HCT116 (cell line): ENCODE measurements around the gene HSPA12B. TPM values are rescaled to one million over a fixed set of nuclear protein-coding genes. Genes with fewer than 3 reads are reported as not detected.

Experiments used
- ATAC-seq: fragments of 200-7000 bp; cut with Tn5 transposase; 2 replicates; pipeline ENCODE4 v1.9.1; 2020; ENCODE audit warnings: mild to moderate bottlenecking, moderate library complexity
- BruUV-seq: library from RNA; stranded (reverse); fragments of 400-500 nt; replicated peaks from 2 replicates; lab custom pipeline; 2021; lab: Mats Ljungman, UMichigan
- CTCF ChIA-PET: fragments of 300-600 bp; sonication (Branson Sonifier 250); formaldehyde crosslinking; loops from one replicate; lab custom pipeline; 2021; ENCODE audit warnings: antibody characterized with exemption; lab: Charles Lee
- POLR2A ChIA-PET: fragments of 300-600, 350-600 bp; sonication (Branson Sonifier 250); formaldehyde crosslinking; loops from one replicate; lab custom pipeline; 2021; ENCODE audit warnings: antibody characterized with exemption; lab: Charles Lee
- RAD21 ChIA-PET, 2 experiments: fragments of 300-600 bp; sonication (Branson Sonifier 250); formaldehyde crosslinking; loops; one replicate each; lab custom pipeline; 2023; ENCODE audit warnings: low total read pairs in 2 of 2; ENCODE audit not compliant: uncharacterized antibody in 2 of 2, unreplicated experiment in 2 of 2, low non-redundant PET in 1 of 2; lab: Charles Lee
- DNase-seq: peaks from one replicate; pipeline ENCODE4 v3.0.0-alpha.2; 2010; ENCODE audit warnings: low read depth, low spot score
- H2AFZ ChIP-seq: fragments of 200-600 bp; shearing (Covaris generic), sonication (generic); 2 replicates; pipeline ENCODE4 v1.6.1; 2017; ENCODE audit warnings: low read depth, mixed run types, mixed read lengths, antibody characterized with exemption, low read length; ENCODE audit not compliant: poor library complexity, severe bottlenecking
- H3K27ac ChIP-seq: 2 replicates; pipeline ENCODE4 v1.5.1; 2012; ENCODE audit warnings: low read depth, low read length
- H3K27me3 ChIP-seq: fragments of 200-600 bp; sonication (generic); 2 replicates; pipeline ENCODE4 v1.6.1; 2016; ENCODE audit warnings: mixed run types, low read length, mixed read lengths; ENCODE audit not compliant: insufficient read depth
- H3K36me3 ChIP-seq, 2 experiments: fragments of 200-500 bp in 1 of 2; fragments of 200-600 bp in 1 of 2; sonication (Bioruptor generic) in 1 of 2; sonication (generic) in 1 of 2; 2 replicates each; pipeline versions ENCODE4 v1.5.1 to v1.6.1; 2014 to 2016; ENCODE audit warnings: low read length in 2 of 2, inconsistent platforms in 1 of 2, mixed read lengths in 1 of 2, mixed run types in 1 of 2; ENCODE audit not compliant: insufficient read depth in 2 of 2, control insufficient read depth in 1 of 2
- H3K4me1 ChIP-seq, 2 experiments: fragments of 200-600 bp in 1 of 2; sonication (generic) in 1 of 2; 2 replicates each; pipeline versions ENCODE4 v1.5.1 to v1.6.1; 2012 to 2017; ENCODE audit warnings: low read length in 2 of 2, inconsistent platforms in 1 of 2, mild to moderate bottlenecking in 1 of 2, mixed read lengths in 1 of 2, mixed run types in 1 of 2, moderate library complexity in 1 of 2; ENCODE audit not compliant: insufficient read depth in 2 of 2, control insufficient read depth in 1 of 2
- H3K4me2 ChIP-seq: fragments of 200-600 bp; sonication (generic); 2 replicates; pipeline ENCODE4 v1.6.1; 2017; ENCODE audit warnings: mixed run types, low read length, mixed read lengths
- H3K4me3 ChIP-seq, 2 experiments: fragments of 200-600 bp in 1 of 2; sonication (generic) in 1 of 2; replicated peaks in 1 of 2; 2 replicates each; pipeline ENCODE4 v1.5.1; 2011 to 2016; ENCODE audit warnings: low read length in 2 of 2, control low read depth in 1 of 2, low read depth in 1 of 2, mild to moderate bottlenecking in 1 of 2, mixed read lengths in 1 of 2, mixed run types in 1 of 2
- H3K79me2 ChIP-seq: fragments of 200-600 bp; sonication (generic); 2 replicates; pipeline ENCODE4 v1.6.1; 2017; ENCODE audit warnings: mild to moderate bottlenecking, mixed run types, low read length, moderate library complexity, mixed read lengths; ENCODE audit not compliant: insufficient read depth
- H3K9ac ChIP-seq: fragments of 200-600 bp; sonication (generic); 2 replicates; pipeline ENCODE4 v1.6.1; 2016; ENCODE audit warnings: low read length, mixed read lengths
- H3K9me2 ChIP-seq: fragments of 200-600 bp; sonication (generic), shearing (Covaris generic); 2 replicates; pipeline ENCODE4 v1.6.1; 2017; ENCODE audit warnings: mixed run types, mild to moderate bottlenecking, moderate library complexity; ENCODE audit not compliant: insufficient read depth
- H3K9me3 ChIP-seq, 2 experiments: fragments of 200-500 bp in 1 of 2; fragments of 200-600 bp in 1 of 2; sonication (Bioruptor generic) in 1 of 2; sonication (generic) in 1 of 2; 2 replicates each; pipeline ENCODE4 v1.6.1; 2014 to 2017; ENCODE audit warnings: low read length in 2 of 2, mixed read lengths in 2 of 2, inconsistent platforms in 1 of 2, low read depth in 1 of 2, mild to moderate bottlenecking in 1 of 2, mixed run types in 1 of 2, moderate library complexity in 1 of 2; ENCODE audit not compliant: control insufficient read depth in 1 of 2, insufficient read depth in 1 of 2
- H4K20me1 ChIP-seq: fragments of 200-600 bp; sonication (generic), shearing (Covaris generic); 2 replicates; pipeline ENCODE4 v1.6.1; 2017; ENCODE audit warnings: mixed run types, mild to moderate bottlenecking, moderate library complexity; ENCODE audit not compliant: insufficient read depth
- CEBPB ChIP-seq: IDR thresholded peaks from 2 replicates; pipeline ENCODE4 v1.6.1; 2012; ENCODE audit warnings: low read depth
- EGR1 ChIP-seq: IDR thresholded peaks from 2 replicates; pipeline ENCODE4 v1.6.1; 2012; ENCODE audit warnings: low read depth
- FOSL1 ChIP-seq: IDR thresholded peaks from 2 replicates; pipeline ENCODE4 v1.6.1; 2012; ENCODE audit warnings: low read depth
- MAX ChIP-seq: IDR thresholded peaks from 2 replicates; pipeline ENCODE4 v1.6.1; 2012
- RAD21 ChIP-seq: IDR thresholded peaks from 2 replicates; pipeline ENCODE4 v1.6.1; 2012; ENCODE audit warnings: low read depth, mild to moderate bottlenecking
- SIN3A ChIP-seq: IDR thresholded peaks from 2 replicates; pipeline ENCODE4 v1.6.1; 2012; ENCODE audit warnings: low read depth
- SP1 ChIP-seq: IDR thresholded peaks from 2 replicates; pipeline ENCODE4 v1.6.1; 2012; ENCODE audit warnings: low read depth
- SRF ChIP-seq: IDR thresholded peaks from 2 replicates; pipeline ENCODE4 v1.6.1; 2012; ENCODE audit warnings: low read depth
- TCF7L2 ChIP-seq: IDR thresholded peaks from 2 replicates; pipeline ENCODE4 v1.7.0; 2011; ENCODE audit warnings: borderline replicate concordance, inconsistent platforms; ENCODE audit not compliant: insufficient read depth, insufficient read length; ENCODE audit errors: extremely low read depth
- YY1 ChIP-seq: IDR thresholded peaks from 2 replicates; pipeline ENCODE4 v1.6.1; 2011; ENCODE audit warnings: low read length, low read depth, moderate library complexity, mild to moderate bottlenecking; ENCODE audit not compliant: insufficient replicate concordance; ENCODE audit errors: extremely low read depth
- ZBTB33 ChIP-seq: IDR thresholded peaks from 2 replicates; pipeline ENCODE4 v1.6.1; 2011; ENCODE audit warnings: mild to moderate bottlenecking, low read length, moderate library complexity; ENCODE audit not compliant: insufficient replicate concordance; ENCODE audit errors: extremely low read depth
- ZNF274 ChIP-seq: fragments of 200-500 bp; sonication (Bioruptor generic); IDR thresholded peaks from 2 replicates; pipeline ENCODE4 v1.6.1; 2014; ENCODE audit warnings: mild to moderate bottlenecking, low read depth, low read length, inconsistent platforms
- intact Hi-C: fragments of 100-400 bp; cut with micrococcal nuclease; formaldehyde crosslinking; loops from 2 replicates; pipeline ENCODE4 v1.10.0; 2022
- total RNA-seq: library from RNA; stranded (reverse); gene quantifications from one replicate; pipeline ENCODE4 v1.2.1, GENCODE V29; 2021; ENCODE audit not compliant: unreplicated experiment
- TF ChIP-seq, protein P1 (sequence below): IDR thresholded peaks from 2 replicates; pipeline ENCODE4 v1.6.1; 2012
- TF ChIP-seq, protein P2 (sequence below), 3 experiments: fragments of 200-600 bp in 1 of 3; sonication (generic) in 1 of 3; IDR thresholded peaks in 2 of 3; conservative IDR thresholded peaks in 1 of 3; 2 replicates each; pipeline ENCODE4 v1.5.1; 2012 to 2017; ENCODE audit warnings: low read depth in 2 of 3, low read length in 2 of 3, antibody characterized with exemption in 1 of 3, borderline replicate concordance in 1 of 3, control low read depth in 1 of 3, mild to moderate bottlenecking in 1 of 3, mixed read lengths in 1 of 3, mixed run types in 1 of 3, moderate library complexity in 1 of 3; ENCODE audit not compliant: insufficient read depth in 1 of 3

HSPA12B gene
- total RNA-seq, 1 experiment from 2014 or later = not detected

DNA sequence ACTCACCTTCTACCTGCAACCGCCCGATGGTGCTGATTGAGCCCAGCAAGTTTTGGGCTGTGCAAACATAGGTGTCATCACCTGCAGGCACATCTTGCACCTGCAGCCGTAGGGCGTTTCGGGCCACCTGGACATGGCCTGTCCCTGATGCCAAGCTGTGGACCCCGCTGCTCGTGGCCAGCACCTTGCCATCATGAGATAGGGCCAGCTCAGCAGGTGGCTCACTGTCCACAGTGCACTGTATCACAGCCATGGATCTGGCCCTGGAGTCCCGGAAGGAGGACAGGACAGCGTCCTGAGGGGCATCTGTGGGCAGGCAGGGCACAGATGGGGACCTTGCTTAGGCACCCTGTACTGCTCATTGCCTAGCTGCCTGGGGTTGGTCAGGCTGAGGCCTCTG lies 40.6 kb upstream of the HSPA12B start:
- ChIA-PET CTCF (no interaction called here), RAD21 (no interaction called here), POLR2A (no interaction called here)
- no peaks in the 10 kb centered on the region for H4K20me1 ChIP-seq
- H3K9ac ChIP-seq = no peak overlapping the region
- no peaks in the 10 kb centered on the region for H3K36me3 ChIP-seq
- no peaks in the 10 kb centered on the region; a peak in 1 of 4 replicates for H3K9me3 ChIP-seq
- ATAC-seq (no peak), DNase-seq (no peak)
- H3K4me2 ChIP-seq = no peak overlapping the region
- H3K4me1 ChIP-seq = peaks cover 0 to 4% of the 10 kb centered on the region in 2 experiments; a peak in 1 of 4 replicates
- no peaks in the 10 kb centered on the region for H3K79me2 ChIP-seq
- no peak overlapping the region for H3K4me3 ChIP-seq
- intact Hi-C loops = no loop called here
- H2AFZ ChIP-seq = no peak overlapping the region
- H3K27me3 ChIP-seq = no peaks in the 10 kb centered on the region
- no peaks in the 10 kb centered on the region for H3K9me2 ChIP-seq
- no peak for TF ChIP-seq CEBPB
- no peak for TF ChIP-seq MAX
- no peak for TF ChIP-seq RAD21
- TF ChIP-seq, protein P1, sequence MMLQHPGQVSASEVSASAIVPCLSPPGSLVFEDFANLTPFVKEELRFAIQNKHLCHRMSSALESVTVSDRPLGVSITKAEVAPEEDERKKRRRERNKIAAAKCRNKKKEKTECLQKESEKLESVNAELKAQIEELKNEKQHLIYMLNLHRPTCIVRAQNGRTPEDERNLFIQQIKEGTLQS = no peak
- TF ChIP-seq EGR1 = no peak
- TF ChIP-seq SIN3A = no peak
- TF ChIP-seq SP1 = no peak
- no peak for TF ChIP-seq FOSL1
- BruUV-seq = no TSS peak
- H3K27ac ChIP-seq = no peak overlapping the region

DNA sequence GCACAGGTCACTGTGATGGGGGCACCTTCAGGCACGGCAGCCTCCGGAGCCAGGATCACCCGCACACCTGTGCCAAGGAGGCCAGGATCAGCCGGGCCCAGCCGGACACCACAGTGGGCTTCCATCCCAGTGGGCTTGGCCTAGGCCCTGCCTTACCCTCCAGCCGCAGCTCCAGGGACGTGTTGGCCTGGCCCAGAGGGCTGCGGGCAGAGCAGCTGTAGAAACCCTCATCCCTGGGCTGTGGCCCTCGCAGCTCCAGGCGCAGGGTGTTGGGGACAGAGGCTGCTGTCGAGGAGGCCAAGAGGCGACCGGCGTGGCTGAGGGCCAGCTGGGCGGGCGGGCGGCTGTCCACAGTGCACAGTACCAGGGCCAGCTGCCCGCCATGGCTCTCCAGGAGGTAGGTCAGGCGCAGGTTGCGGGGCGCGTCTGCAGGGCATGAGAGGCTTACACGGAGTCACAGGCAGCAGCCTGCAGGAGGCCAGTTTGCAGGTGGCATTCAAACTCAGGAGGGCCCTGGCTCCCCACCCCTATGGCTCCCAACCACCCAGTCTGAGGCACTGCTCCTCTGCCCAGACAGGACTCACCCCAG lies 39.7 kb upstream of the HSPA12B start:
- CTCF ChIA-PET = no interaction called here

More for the DNA sequence above, 39.7 kb upstream of the HSPA12B start:
- Histone ChIP-seq H4K20me1 (no peaks in the 10 kb centered on the region), H3K4me2 (no peak overlapping the region), H3K27me3 (no peaks in the 10 kb centered on the region), H3K9me2 (no peaks in the 10 kb centered on the region), H3K4me1 (peaks cover 0 to 3% of the 10 kb centered on the region in 2 experiments; a peak in 1 of 4 replicates), H3K9ac (no peak overlapping the region), H3K27ac (no peak overlapping the region), H3K36me3 (no peaks in the 10 kb centered on the region), H2AFZ (no peak overlapping the region), H3K4me3 (no peak overlapping the region), H3K9me3 (no peaks in the 10 kb centered on the region; a peak in 1 of 4 replicates), H3K79me2 (no peaks in the 10 kb centered on the region)
- DNase-seq (no peak), ATAC-seq (no peak)
- TF ChIP-seq ZBTB33 (no peak), MAX (no peak), TCF7L2 (no peak), SRF (no peak), YY1 (no peak), ZNF274 (no peak), SP1 (no peak), EGR1 (no peak)
- TF ChIP-seq, protein P2, sequence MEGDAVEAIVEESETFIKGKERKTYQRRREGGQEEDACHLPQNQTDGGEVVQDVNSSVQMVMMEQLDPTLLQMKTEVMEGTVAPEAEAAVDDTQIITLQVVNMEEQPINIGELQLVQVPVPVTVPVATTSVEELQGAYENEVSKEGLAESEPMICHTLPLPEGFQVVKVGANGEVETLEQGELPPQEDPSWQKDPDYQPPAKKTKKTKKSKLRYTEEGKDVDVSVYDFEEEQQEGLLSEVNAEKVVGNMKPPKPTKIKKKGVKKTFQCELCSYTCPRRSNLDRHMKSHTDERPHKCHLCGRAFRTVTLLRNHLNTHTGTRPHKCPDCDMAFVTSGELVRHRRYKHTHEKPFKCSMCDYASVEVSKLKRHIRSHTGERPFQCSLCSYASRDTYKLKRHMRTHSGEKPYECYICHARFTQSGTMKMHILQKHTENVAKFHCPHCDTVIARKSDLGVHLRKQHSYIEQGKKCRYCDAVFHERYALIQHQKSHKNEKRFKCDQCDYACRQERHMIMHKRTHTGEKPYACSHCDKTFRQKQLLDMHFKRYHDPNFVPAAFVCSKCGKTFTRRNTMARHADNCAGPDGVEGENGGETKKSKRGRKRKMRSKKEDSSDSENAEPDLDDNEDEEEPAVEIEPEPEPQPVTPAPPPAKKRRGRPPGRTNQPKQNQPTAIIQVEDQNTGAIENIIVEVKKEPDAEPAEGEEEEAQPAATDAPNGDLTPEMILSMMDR (IDR thresholded peaks at IDR 0.05 in 2 of 3, conservative IDR thresholded peaks at IDR 0.05 in 1 of 3; ENCODE audit: borderline replicate concordance in 1 of 3, insufficient read depth in 1 of 3, low read depth in 2 of 3, low read length in 2 of 3) = no peak
- ChIA-PET POLR2A (no interaction called here), RAD21 (no interaction called here)
- intact Hi-C loops = no loop called here
- BruUV-seq = no TSS peak
